Prostate gland (tissue), 2 donors: ENCODE data around the gene COL5A1.

Experiments used
- CTCF ChIP-seq, 4 experiments: fragments of 200-600 bp in 2 of 4; fragments of 450-650 bp in 2 of 4; sonication (generic) in 2 of 4; IDR thresholded peaks; 1 replicate in 3 of 4; 2 replicates in 1 of 4; pipeline ENCODE4 v1.5.1; 2016 to 2019; ENCODE audit warnings: antibody characterized with exemption in 4 of 4, mild to moderate bottlenecking in 2 of 4, moderate library complexity in 2 of 4
- POLR2A ChIP-seq: fragments of 450-650 bp; IDR thresholded peaks from one replicate; pipeline ENCODE4 v1.6.1; 2016; ENCODE audit warnings: antibody characterized with exemption, mild to moderate bottlenecking

DNA sequence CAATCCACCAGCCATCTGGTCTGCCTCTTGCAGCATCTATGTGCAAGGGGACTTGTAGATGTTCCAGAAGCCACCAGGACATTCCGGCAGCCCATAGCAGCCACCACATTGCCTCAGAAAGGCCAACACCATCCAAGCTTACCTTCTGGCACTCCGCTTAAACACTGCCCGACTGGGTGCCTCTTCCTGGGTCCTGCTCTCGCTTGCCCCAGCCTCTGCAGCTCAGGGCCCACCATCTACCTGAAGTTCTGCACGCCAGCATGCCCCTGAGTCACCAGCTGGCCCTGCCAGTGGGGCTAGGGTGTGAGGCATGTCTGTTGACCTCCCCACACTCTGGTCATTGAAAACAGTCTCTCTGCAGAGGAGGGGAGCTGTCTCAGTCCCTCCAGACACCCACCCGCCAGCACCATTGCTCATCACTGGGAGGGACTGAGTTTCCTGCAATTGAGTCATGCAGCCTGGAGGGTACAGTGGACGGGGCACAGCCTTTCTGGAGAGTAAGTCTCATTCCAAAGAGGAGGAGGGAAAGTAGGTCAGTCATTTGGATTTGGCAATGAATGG is 16.9 kb upstream of the COL5A1 start:
- no peak for TF ChIP-seq CTCF (IDR thresholded peaks at IDR 0.05)
- TF ChIP-seq POLR2A: no peak
